8988T (cell line): Measurements from ENCODE around the gene LRRK2.
"Not testable (repeated sequence)": the region's sequence is repeated elsewhere in the genome, so short reads cannot be mapped to it uniquely, and the experiment has no call there.

Experiments
- DNase-seq: peaks from one replicate; pipeline ENCODE4 v3.0.0; 2011

Gene LRRK2

DNA sequence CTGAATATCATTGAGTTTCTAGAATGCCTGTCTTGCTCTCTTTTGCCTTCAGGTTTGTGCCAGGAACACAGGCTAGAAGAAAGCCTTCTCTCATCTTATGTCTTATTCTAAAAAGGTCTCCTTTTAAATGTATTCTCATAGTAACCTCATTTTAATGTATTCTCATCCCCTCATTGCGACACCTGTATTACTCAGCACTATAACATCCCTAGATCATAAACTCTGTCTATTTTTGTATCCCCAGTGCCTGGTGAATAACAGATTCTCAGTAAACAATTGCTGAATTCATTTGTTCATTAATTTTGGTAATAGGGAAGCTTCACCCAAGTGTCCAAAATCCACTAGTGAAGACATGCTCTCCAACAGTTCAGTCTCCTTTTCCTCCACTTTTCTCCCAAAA, 8.8 kb upstream of the LRRK2 start:
- no peak for DNase-seq

DNA sequence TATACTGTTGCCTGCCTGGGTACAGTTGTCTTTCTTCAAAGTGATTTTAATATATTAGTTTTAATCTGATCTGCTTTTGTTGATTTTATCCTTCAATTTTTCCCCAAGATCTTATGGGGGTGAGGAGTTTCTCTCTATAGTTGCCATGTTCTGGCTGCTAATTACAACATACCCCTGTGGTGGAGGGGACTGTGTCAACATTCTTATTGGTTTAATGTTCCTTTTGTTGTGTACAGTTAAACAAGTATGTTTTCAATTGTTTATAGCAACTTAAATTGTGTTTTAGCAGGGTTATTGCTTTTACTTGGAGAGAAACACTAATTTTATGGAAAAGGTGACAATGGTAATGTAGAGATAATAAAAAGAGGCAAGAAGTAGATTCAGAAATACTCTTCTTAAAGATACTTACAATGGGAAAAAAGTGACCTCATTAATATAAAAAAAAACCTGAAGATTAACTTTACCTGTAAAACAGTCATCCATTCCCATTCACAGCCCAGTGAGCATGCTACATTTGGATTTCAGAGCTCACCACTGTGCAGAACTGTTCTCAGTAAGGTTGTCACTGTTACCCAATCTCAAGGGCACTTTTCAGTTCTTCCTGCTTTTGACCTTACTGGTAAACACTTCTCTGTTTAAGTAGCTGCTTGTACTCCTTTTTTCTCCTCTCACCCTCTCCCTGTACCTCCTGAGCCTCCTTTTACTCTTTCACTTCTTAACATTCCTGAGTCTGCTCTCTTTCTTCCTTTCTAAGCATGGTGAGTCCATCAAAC, 8.1 kb upstream of the LRRK2 start:
- DNase-seq: no peak

DNA sequence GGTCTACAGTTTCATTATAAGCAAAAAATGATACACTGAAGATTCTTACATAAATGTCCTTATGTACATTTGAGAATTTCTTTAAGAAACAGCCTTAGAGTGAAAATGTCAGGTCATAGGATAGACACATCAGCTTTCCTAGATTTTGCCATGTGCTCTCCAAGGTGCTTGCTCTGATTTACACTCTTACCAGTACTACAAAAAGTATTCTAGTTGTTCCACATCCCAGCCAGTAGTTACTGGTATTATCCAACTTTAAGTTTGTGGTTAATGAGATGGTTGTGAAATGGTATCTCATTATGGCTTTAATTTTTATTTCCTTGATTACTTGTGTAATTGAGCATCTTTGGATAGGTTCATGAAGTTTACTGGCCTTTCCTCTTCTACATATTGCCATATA, 5.0 kb upstream of the LRRK2 start:
- no peak for DNase-seq

DNA sequence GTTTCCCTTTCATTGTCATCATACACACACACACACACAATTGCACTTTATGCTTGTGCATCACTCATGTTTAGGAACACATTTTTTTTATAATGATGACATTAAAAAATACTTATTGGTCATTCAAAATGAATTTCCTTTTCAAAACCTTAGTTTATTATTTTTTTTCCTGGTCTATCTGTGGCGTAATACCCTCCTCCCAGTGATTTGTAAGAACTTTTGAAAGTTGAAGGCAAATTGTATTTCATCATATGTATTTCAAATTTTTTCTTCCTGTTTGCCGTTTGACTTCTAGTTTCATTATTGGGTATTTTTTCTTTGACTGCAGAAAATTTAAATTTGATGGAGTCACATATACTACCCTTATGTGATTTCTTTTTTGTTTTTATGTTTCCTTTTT, 2.5 kb upstream of the LRRK2 start:
- DNase-seq: no peak

DNA sequence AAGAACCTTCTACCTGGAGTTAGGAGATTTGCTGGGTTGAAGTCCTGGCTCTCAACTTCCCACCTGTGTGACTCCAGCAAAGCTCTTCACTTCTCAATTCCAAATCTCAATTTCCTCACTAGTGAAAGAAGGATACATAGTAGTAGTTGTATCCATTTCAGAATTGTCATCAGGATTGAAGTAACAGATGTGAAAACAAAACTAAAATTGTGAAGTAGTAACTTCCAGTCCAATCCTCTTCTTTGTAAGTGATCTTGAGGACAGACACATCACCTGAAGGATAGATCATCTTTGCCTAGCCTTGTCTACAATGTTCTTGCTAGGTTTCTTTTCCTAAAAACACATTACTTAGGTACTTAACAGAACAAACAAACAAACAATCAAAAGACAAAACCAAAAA, 1.2 kb upstream of the LRRK2 start:
- DNase-seq: no peak

DNA sequence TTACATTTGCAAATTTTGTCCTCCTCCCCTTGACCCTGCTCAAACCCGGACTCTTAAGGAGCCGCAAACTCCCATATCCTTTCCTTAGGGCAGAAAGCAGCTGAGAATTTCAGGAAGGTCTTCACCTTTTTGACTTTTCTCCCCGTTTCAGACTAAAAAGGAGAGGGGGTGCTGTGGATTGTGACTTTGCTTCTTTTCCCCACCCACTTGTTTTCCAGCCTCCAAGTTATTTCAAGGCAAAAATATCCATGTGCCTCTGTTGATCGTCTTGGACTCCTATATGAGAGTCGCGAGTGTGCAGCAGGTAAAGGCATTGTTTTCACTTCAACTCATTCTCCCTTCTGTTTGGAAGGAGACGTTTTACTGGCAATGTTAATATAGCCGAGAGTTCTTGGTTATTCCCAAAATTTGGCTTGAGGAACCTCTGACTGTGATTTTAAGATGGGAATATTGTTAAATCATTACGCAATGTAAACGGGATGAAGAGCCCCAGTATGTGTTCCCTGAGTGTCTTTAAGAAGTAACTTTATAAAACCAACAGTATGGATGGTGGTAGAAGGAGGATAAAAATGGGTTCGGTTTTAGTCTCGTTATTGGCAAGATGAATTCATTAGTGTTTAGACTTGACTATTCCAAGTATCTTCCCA, 663 bp downstream of the LRRK2 start:
- no peak for DNase-seq

DNA sequence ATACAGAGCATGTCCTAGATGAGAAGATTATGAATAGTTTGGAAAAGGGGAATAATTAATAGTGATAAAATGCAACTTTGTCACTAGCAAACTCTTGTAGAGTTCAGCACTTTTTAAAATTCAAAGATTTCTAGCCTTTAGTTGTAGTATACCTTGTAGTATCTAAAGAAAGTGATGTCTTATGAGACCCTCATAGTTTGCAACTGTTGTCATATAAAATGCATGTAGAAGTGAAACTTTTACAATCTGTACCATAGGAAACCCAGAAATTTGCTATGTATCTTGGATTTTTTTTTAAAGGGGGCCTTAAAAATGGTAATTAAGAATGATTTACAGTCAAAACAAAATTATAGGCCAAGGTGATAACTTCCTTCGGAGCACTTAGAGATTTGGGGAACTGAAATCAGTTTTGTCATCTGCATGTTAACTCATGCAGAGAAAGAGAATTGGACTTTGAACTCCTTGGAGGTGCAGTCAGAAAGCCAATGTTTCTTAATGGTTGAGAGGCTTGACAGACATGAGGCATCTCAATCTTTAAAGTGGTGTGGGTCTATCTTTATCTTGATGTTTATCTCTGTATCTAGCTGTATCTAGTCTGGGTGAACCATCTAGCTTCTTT, 1.3 kb downstream of the LRRK2 start:
- DNase-seq: no peak

DNA sequence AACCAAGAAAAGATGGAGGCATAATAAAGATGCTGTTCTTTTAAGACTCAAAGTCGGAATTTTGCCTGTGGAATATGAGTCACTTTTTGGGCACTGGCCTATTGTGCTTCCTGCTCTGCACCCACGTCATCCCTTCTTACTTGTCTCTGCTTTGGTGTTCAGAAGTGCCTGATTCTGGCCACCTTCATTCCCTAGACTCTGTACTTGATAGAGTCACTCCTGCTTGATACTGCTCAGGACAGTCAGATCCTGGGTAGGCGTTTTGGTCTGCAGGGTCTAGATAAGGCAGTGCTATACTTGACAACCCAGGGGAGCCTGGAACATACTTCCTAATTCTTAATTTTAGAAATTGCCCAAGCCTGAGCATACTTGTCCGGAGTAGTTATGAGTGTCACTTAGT, 1.9 kb downstream of the LRRK2 start:
- no peak for DNase-seq

DNA sequence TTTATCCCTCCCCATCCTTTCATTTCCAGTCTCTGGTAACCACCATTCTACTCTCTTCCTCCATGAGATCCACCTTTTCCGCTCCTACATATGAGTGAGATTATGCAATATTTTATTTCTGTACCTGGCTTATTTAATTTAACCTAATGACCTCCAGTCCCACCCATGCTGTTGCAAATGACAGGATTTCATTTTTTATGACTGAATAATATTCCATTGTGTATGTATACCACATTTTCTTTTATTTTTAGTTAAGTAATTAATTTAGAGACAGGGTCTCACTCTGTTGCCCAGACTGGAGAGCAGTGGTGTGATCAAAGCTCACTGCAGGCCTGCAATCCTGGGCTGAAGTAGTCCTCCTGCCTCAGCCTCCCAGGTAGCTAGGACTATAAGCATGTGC, 2.6 kb downstream of the LRRK2 start:
- no peak for DNase-seq

DNA sequence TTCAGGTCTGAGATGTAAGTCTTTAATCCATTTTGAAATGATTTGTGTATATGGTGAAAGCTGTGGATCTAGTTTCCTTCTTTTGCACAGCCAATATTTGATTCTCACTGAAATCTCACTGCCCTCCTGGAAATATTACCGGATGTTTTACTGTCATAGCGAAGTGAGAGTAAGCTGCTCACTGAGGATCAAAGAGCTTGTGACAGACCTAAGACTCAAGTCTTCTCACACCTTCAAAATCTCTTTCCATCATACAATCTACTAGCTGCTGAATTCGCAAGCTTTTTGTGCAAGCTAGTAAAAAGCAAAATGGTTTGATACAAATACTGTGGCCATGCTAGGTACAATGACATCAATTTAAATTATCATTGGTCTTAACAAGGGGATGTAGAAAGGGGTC, 3.9 kb downstream of the LRRK2 start:
- DNase-seq: no peak

DNA sequence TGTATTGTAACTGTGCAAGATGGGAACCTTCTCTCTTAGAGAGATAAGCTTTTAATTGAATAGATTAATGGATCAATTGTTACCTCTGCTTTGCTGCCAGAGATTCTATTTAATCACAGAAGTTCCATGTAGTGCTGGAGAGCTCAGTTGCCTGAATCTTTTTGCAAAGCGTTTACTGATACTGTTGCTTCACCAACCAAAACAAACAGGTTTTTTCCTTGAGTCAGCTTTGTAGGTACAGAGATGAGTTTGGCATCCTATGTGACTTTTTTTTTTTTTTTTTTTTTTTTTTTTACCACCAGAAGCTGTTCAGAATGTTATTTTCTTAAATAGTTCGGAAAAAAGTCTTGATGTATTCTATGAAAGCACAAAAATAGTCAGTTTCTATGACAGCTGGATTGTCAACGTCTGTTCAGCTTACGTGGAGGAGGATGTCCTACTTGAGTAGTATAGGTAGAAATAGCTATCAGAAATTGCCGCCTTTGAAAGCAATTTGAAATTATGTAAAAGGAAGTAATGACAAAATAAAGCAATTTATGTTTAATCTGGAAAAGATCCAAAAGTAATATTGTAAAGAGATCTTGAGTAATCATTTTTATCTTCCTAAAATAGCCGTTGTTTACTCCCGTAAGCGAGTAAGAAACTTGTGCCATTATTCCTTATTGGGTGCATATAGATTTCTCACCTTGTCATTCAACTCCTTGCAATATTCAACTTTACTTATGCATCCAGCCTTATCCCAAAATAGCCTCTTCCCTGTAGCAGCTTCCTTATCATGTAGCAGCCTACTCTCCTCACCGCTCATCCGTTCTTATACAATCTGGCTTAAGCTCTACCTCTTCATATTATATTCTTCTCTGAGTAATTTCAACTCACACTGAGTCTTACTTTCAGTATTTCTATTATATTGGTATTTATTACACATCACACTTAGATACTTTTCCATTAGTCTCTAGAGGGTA, 5.2 kb downstream of the LRRK2 start:
- DNase-seq: no peak

DNA sequence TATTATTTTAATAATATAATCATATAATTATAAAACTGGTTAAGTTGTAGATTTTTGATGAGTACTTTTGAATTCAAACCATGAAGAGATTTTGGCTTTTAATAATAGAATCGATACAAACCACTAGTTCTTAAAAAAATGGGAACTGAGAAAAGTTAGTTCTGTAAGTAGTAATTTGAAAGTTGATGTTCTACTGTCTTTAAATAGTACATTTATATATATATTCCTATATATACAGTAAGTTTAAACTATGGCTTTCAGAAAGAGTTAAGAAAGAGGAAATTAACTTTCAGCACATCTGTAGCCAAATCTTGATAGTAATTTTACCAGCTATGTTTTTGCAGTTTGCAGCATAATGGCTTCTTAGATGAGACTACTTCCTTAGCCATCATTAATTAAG, 7.8 kb downstream of the LRRK2 start:
- no peak for DNase-seq

DNA sequence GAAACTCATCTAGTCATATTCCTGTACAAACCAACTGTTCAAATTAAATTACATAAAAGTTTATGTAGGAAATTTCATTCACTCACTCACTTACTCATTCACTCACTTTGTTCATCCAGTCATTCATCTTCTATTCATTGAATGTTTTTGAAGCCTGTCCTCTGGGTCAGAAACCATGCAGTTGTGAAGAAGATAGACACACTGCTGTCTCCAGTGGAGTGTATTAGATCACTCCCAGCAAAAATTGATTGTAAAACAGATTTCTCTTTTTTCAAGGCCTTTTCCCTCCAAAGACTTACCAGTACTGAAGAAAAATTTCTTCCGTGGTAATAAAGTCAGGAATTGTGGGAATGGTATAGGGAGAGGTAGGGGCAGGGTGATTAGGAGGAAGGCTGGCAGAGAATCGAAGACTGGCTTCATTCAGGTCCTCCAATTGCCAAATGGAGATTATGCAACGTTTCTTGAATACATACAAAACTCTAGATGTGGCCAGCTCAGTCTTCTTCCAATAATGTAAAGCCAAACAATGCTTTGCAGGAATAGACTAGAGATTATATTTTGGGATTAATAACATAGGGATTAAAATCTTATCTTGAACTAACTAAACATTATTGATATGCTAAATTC, 9.1 kb downstream of the LRRK2 start:
- no peak for DNase-seq

DNA sequence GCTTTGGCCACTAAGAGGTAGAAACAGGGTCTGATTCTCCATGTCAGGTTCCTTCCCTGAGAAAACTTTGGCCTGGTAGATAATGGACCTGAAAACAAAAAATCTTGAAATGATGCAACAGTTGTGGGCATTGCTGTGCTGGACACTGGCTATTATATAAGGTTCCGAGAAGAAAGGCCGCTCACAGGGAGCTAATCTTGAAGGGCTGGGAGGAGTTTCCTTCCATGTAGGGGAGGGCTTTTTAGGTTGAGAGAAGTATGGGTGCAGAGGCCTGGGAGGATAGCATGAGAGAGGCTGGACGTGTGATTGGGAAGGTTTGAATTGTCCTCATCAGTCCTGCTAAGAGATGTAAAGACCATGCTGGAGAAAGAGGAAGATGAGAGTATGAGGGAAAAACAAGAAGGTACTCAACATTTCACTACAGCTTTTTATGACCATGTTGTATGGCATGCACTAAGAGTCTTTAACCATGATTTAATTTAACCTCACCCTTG, 11.6 kb downstream of the LRRK2 start:
- no peak for DNase-seq

DNA sequence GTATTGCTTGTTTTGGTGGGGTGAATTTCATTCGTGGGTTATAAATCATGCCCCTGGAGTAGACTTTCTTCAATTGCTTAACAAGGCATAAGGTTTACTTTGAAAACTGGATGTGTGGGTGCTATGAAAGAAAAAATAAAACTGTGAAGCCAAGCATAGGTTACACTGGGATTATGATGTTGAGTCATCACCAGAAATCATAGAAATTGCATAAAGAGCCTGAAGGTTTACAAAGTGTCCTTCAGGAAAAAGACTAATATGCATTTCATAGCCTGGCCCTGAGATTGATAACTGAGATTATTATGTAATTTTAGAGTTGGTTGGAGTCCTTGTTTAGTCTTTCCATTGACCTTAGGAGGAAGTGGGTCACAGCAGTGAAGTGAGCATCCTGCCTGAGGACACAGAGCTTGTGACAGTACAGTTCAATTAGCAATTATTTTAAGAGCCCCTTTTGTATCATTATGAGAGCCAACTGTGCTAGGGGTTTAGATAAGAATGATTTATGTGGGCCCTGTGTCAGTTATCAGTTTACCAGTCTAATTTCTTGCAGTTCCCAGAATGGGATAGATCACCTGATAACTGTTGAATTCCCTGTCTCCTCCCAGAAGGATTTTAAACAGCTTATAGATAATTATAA, 13.6 kb downstream of the LRRK2 start:
- no peak for DNase-seq

DNA sequence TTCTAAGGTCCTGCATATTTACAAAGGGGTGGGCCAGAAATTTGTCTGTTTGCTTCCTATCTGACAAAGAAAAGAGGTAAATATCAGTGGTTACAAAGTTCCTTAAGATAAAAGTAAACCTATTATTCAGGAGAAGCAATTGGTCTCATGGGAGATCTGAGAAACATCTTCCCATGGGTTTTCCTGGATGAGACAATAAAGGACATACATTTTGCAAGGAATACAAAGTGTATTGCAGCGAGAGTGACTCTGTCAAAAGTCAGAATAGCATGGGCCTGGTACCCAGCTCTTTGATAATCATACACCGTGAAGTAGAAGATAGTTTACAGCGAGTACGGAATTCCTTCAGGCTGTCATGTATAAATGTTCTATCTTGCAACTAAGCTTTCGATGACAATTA, 14.2 kb downstream of the LRRK2 start:
- no peak for DNase-seq

DNA sequence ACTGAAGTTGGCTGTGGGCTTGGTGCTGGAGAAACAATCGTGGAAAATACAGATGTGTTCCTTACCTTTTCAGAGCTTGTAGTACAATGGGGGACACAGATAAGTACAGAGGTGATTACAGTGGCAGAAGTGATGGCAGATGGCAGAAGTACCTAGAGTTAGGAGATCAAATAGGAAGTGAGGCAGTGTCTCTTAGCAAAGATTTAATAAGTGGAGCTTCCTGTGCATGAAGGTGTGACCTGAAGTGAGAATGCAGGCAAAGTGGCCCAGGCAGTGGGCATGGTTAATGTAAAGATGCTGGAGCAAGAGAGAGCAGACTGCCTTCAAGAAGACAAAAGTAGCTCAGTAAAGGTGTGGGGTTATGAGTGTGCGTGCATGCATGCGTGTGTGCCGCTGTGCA, 16.0 kb downstream of the LRRK2 start:
- no peak for DNase-seq

DNA sequence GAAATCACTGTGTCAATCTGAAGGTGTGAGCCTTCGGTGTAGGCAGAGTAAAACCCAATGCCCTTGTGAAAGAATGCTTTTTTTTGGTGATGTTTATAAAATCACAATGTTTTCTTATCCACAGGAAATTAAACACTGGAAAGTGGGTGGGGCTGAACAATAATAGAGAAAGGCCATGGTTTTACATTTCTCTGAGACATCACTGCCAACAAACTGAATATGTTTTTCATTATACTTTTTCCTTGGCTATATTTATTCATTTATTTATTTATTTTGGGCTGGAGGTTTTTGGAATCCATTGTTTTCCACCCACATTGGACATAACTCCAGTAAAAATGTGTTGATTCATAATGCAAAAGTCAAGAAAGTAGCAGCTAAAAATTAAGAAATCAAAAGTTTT, 16.9 kb downstream of the LRRK2 start:
- DNase-seq: no peak

DNA sequence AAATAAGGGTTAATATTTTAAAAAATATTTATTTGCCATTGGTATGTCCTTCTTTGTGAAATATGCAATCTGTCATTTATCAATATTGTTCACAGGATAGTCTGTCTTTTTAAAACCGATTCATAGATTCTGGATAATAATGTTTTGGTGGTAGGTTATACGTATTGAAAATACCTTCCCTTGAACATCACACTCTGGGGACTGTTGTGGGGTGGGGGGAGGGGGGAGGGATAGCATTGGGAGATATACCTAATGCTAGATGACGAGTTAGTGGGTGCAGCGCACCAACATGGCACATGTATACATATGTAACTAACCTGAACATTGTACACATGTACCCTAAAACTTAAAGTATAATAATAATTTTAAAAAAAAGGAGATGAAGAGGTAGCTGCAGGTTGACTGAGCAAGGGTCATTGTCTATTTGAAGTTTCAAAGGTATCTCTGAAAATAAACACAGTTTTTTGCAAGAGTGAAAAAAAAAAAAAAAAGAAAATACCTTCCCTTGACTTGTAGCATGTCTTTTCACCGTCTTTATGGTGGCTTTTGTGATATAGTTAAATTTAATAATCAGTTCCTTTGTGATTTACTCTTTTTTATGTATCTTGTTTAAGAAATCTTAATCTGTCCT, 19.8 kb downstream of the LRRK2 start:
- not testable (repeated sequence) for DNase-seq

DNA sequence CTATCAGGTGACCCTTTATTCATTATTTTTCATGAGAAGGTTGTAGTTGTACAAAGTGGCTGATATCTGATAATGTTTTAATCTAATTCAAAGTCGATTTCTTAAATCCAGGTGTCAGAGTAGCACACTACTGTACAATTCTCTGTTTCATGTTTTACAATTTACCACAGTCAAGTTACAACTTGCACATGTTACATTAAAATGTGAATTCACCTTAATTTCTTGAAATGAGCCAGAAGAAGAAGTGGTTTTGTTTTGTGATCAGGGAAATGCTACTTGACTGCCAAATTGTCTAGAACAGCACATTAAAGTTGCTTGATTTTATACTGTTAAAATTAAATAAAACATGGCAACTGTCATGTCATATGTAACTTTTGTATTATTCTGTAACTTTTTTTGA, 23.2 kb downstream of the LRRK2 start:
- no peak for DNase-seq

DNA sequence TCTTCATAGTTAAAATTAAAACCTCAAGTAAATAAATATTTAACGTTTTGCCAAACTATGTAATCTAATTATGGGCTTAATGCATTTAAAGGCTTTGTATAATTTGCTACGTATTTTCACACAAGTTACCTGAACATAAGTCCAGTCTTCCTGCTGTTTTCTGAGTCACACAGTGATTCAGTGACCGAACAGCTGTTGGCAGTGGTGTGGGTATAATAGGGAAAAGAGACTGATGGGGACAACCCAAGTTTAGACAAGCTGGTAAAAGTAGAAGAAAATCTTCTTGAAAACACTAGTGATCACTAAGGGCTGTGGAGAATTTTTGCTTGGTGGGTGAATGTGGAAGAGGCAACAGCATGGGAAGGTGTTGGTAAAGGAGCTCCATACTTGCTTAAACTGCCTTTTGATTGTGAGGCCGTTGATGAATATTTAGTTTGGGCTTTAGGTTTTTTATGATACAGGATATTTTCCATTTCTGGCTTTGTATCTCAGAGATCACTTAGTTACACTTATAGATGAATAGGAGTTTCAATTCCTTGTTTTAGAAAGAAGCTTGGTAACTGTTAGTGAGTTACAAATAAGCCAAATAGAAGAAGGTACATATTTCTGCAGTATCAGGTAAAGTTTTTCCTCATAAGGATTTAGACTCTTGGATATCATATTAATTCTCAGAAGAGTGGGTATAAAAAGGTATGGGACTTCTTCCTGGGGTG, 23.9 kb downstream of the LRRK2 start:
- DNase-seq: no peak
